ENCODE results near the gene KCNK10. TPM values are rescaled to one million over a fixed set of nuclear protein-coding genes. Genes with fewer than 3 reads are reported as not detected.

KCNK10 gene
- total RNA-seq, 2 donors from 2014 or later: not detected

DNA sequence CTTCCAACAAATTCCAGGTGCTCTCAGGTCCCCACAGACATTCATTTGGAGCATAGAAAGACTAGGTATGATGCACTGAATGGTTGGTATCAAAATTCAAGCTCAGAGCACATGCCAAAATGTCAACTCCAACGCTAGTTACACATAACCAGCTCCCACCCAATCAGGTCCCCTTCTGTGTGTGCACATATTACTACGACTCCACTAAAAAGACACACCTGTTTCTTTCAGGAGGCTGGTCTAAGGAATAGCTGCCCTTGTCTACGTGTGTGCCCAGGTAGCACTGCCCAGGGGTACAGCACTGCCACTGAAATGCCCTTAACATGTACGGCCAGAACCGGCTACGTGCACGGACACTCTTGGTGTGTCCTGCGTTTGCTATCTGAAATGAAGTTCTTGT is 138.1 kb downstream of the KCNK10 start:
- no peaks in the 10 kb centered on the region for H3K4me1 ChIP-seq (ENCODE audit: control insufficient read depth in 1 of 2, low read depth in 2 of 2)
- no peaks in the 10 kb centered on the region for H3K27me3 ChIP-seq (replicated peaks; ENCODE audit: insufficient read depth)
- DNase-seq (ENCODE audit: low spot score): no peak
- no peaks in the 10 kb centered on the region for H3K36me3 ChIP-seq
- no peak for ATAC-seq (ENCODE audit: insufficient number of reproducible peaks, low FRiP score, low read depth)
- no peak overlapping the region for H3K4me3 ChIP-seq
- TF ChIP-seq, protein P1, sequence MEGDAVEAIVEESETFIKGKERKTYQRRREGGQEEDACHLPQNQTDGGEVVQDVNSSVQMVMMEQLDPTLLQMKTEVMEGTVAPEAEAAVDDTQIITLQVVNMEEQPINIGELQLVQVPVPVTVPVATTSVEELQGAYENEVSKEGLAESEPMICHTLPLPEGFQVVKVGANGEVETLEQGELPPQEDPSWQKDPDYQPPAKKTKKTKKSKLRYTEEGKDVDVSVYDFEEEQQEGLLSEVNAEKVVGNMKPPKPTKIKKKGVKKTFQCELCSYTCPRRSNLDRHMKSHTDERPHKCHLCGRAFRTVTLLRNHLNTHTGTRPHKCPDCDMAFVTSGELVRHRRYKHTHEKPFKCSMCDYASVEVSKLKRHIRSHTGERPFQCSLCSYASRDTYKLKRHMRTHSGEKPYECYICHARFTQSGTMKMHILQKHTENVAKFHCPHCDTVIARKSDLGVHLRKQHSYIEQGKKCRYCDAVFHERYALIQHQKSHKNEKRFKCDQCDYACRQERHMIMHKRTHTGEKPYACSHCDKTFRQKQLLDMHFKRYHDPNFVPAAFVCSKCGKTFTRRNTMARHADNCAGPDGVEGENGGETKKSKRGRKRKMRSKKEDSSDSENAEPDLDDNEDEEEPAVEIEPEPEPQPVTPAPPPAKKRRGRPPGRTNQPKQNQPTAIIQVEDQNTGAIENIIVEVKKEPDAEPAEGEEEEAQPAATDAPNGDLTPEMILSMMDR (IDR thresholded peaks at IDR 0.05): no peak
- H3K9me3 ChIP-seq: no peaks in the 10 kb centered on the region
- H3K27ac ChIP-seq: no peak overlapping the region

DNA sequence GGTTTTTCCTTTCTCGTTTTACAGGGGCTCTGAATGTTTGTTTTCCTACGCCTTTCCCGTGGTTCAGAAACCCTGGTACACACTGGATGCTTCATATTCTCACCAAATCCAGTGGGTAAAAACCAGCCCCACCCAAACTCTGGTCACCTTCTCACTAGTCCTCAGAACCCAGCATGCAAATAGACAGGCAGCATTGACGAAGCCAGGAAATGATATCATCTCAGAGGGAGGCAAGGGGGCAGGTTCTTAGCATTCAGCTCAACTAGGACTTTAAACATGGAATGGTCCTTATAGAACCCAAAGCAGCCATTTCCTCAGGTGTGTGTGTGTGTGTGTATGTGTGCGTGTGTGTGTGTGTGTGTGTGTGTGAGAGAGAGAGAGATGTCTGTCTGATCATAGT is 142.0 kb downstream of the KCNK10 start:
- Histone ChIP-seq H3K4me1 (ENCODE audit: control insufficient read depth in 1 of 2, low read depth in 2 of 2) (no peaks in the 10 kb centered on the region), H3K9me3 (no peaks in the 10 kb centered on the region), H3K4me3 (no peak overlapping the region), H3K27ac (no peak overlapping the region), H3K36me3 (no peaks in the 10 kb centered on the region), H3K27me3 (replicated peaks; ENCODE audit: insufficient read depth) (no peaks in the 10 kb centered on the region)
- ATAC-seq (ENCODE audit: insufficient number of reproducible peaks, low FRiP score, low read depth) (no peak), DNase-seq (ENCODE audit: low spot score) (no peak)
- TF ChIP-seq, protein P1 (IDR thresholded peaks at IDR 0.05): no peak

- DNase-seq (ENCODE audit: low spot score) (no peak), ATAC-seq (ENCODE audit: insufficient number of reproducible peaks, low FRiP score, low read depth) (no peak)
- Histone ChIP-seq H3K4me3 (no peak overlapping the region), H3K9me3 (no peaks in the 10 kb centered on the region), H3K4me1 (ENCODE audit: control insufficient read depth in 1 of 2, low read depth in 2 of 2) (no peaks in the 10 kb centered on the region), H3K36me3 (no peaks in the 10 kb centered on the region), H3K27ac (no peak overlapping the region), H3K27me3 (replicated peaks; ENCODE audit: insufficient read depth) (no peaks in the 10 kb centered on the region)
- TF ChIP-seq, protein P1 (IDR thresholded peaks at IDR 0.05): no peak
These were observed 143.4 kb downstream of the KCNK10 start for GRCh38 chr14:88179716-88180115.

- H3K9me3 ChIP-seq: peaks cover 8% of the 10 kb centered on the region
- no peak overlapping the region for H3K27ac ChIP-seq
- H3K36me3 ChIP-seq: no peaks in the 10 kb centered on the region
- H3K4me3 ChIP-seq: no peak overlapping the region
- H3K4me1 ChIP-seq (ENCODE audit: control insufficient read depth in 1 of 2, low read depth in 2 of 2): no peaks in the 10 kb centered on the region
- H3K27me3 ChIP-seq (replicated peaks; ENCODE audit: insufficient read depth): no peaks in the 10 kb centered on the region
- TF ChIP-seq, protein P1 (IDR thresholded peaks at IDR 0.05): no peak
- DNase-seq (ENCODE audit: low spot score) (no peak), ATAC-seq (ENCODE audit: insufficient number of reproducible peaks, low FRiP score, low read depth) (no peak)
These were observed 152.7 kb downstream of the KCNK10 start for GRCh38 chr14:88170333-88170732.

DNA sequence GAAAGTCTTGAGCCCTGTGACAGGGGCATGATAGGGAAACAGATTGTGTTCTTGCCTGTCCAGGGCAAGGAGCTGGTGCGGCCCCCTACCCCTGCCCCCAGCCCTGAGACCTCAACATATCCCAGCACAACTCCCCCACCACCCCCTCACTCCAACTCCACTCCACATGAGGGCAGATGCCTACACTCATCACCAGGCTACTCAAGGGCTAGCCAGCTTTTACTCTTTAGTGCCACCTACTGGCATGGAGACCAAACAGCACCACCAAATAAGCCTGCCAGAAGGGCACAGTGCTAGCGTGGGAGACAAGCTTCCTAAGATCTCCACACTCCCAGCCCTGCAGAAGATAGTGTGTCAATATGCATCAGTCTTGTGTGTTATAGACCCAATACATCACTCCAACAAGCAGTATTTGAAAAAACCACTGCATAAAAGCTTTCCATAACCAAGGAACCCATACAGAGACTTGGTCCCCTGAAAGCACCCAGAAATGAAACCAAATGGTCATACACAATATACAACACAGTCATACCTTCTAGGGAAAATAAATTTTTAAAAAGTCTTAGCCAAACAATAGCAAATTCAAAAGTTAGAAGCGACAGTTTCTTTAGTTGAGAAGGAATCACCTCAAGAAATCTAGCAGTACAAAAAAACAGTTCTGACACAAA is 154.4 kb downstream of the KCNK10 start:
- no peak overlapping the region for H3K4me3 ChIP-seq
- no peak for ATAC-seq (ENCODE audit: insufficient number of reproducible peaks, low FRiP score, low read depth)
- no peak overlapping the region for H3K27ac ChIP-seq
- no peaks in the 10 kb centered on the region for H3K36me3 ChIP-seq
- H3K27me3 ChIP-seq (replicated peaks; ENCODE audit: insufficient read depth): no peaks in the 10 kb centered on the region
- DNase-seq (ENCODE audit: low spot score): no peak
- no peaks in the 10 kb centered on the region for H3K4me1 ChIP-seq (ENCODE audit: control insufficient read depth in 1 of 2, low read depth in 2 of 2)
- TF ChIP-seq, protein P1 (IDR thresholded peaks at IDR 0.05): no peak
- H3K9me3 ChIP-seq: peaks cover 8% of the 10 kb centered on the region
